GM18867 (cell line): ENCODE measurements around the gene SP3.

Experiments
- ATAC-seq: cut with Tn5 transposase; IDR thresholded peaks from one replicate; pipeline ENCODE4 v1.9.1; 2021; ENCODE audit warnings: mild to moderate bottlenecking, moderate library complexity; ENCODE audit not compliant: unreplicated experiment

Gene SP3

DNA sequence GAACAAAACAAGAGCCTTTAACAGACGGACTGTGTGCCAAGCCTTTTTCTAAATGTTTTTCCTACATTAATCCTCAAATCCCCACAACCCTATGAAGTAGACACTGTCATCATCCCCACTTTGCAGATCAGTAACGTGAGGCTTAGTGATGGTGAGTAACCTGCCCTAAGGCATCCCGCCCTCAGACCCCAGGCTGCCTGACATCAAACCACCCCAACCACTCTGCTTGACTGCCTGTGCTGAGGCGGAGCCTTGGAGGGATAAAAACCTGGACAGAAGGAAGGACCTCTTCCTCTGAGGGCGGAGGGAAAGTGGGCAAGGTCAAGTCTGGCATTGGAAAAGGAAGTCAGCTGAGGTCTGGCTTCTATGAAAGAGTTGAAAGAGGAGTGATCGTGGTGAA is 104.6 kb downstream of the SP3 start:
- ATAC-seq = no peak

DNA sequence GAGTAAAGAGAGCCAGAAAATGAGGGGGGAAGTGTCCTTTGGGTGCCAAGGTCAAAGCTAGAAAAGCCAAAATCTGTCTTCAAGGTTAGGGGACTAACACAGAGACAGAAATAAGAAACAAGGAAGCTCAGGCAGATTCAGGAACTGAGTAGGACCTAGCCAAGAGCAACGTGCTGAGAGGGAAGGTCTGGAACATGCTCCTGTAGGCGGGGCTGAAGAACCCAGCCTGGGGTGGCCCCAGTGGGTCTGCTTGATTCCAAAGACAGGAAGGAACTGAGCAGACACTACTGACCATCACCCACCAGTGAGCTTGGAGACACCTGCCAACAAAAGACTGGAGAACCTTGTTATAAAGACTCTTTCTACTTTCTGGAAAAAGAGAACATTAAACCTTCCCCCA is 105.1 kb downstream of the SP3 start:
- no peak for ATAC-seq

DNA sequence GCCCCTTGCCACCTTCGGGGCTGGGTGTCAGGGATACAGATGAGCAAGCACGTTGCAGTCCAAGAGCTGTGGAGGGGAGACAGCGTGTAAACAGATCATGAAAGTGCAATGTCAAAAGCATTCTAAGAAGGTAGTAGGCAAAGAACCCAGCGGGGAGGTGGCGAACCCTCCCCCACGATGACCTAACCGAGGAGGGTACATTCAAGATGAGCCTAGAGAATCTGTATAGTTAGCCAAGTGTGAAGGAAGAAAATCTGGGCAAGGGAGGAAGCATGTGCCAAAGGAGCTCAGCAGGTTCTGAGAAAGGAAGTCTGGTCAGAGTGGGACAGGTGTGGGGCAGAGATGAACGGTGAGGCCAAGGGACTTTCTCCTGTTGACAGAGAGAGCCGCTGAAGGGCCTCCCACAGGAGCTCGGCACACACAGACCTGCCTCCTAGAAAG is 106.9 kb downstream of the SP3 start:
- ATAC-seq = peak; percentile 76
